Measurements from ENCODE around the gene TOE1.

GRCh38 chr1:45353685-45354084 is 13.7 kb downstream of the TOE1 start:
- no peak for TF ChIP-seq EP300 (IDR thresholded peaks at IDR 0.05; ENCODE audit: borderline replicate concordance)
- no peak for TF ChIP-seq CREB1 (IDR thresholded peaks at IDR 0.05; ENCODE audit: low read depth)
- no peak for TF ChIP-seq RAD21 (IDR thresholded peaks at IDR 0.05; ENCODE audit: low read depth)

Measured in Ishikawa (cell line).